ENCODE measurements around the gene TMBIM4. TPM values are rescaled to one million over a fixed set of nuclear protein-coding genes. Genes with fewer than 3 reads are reported as not detected.

The TMBIM4 gene
- total and polyA plus RNA-seq, 2 donors (not counting 3 experiments of a cell fraction or from before 2014, with no cell fraction given): 74.1 to 370 TPM

GRCh38 chr12:66187821-66188220 is 18.0 kb upstream of the TMBIM4 start:
- no peak overlapping the region for H2AFZ ChIP-seq (ENCODE audit: low read depth, low read length)
- FAIRE-seq (no peak), DNase-seq (ENCODE audit: low read depth, low spot score) (no peak)
- peaks cover 20% of the 10 kb centered on the region for H3K4me1 ChIP-seq (ENCODE audit: control insufficient read depth, extremely low read depth, insufficient read depth, low read length)
- no TSS peak for BruUV-seq (replicated peaks)
- no peak for TF ChIP-seq CTCF (IDR thresholded peaks at IDR 0.05; ENCODE audit: extremely low read depth in 1 of 2, insufficient read depth in 1 of 2, low read depth in 1 of 2, low read length in 2 of 2)
- TF ChIP-seq JUN (IDR thresholded peaks at IDR 0.05; ENCODE audit: borderline replicate concordance, insufficient read depth, insufficient read length, low read depth): no peak
- TF ChIP-seq POLR2AphosphoS5 (IDR thresholded peaks at IDR 0.05; ENCODE audit: insufficient read depth, low read depth, low read length): no peak
- TF ChIP-seq MYC (IDR thresholded peaks at IDR 0.05; ENCODE audit: low read depth, low read length): no peak
- TF ChIP-seq FOS (IDR thresholded peaks at IDR 0.05; ENCODE audit: borderline replicate concordance, insufficient read depth, low read length): no peak
- no peak for TF ChIP-seq GATA2 (IDR thresholded peaks at IDR 0.05; ENCODE audit: insufficient read depth, insufficient read length, low read depth, low read length)
- TF ChIP-seq POLR2A (IDR thresholded peaks at IDR 0.05; ENCODE audit: low read depth, low read length): no peak
- TF ChIP-seq, protein P1, sequence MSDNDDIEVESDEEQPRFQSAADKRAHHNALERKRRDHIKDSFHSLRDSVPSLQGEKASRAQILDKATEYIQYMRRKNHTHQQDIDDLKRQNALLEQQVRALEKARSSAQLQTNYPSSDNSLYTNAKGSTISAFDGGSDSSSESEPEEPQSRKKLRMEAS (IDR thresholded peaks at IDR 0.05; ENCODE audit: insufficient read depth, insufficient read length): no peak
- TF ChIP-seq EZH2 (IDR thresholded peaks at IDR 0.05; ENCODE audit: borderline replicate concordance, low read depth, low read length, severe bottlenecking): no peak
- H3K9me3 ChIP-seq (replicated peaks; ENCODE audit: control insufficient read depth, insufficient read depth, low read length): no peaks in the 10 kb centered on the region
- H3K36me3 ChIP-seq (ENCODE audit: control insufficient read depth in 2 of 2, extremely low read depth in 1 of 2, insufficient read depth in 2 of 2, low read length in 2 of 2): no peaks in the 10 kb centered on the region
- no peak overlapping the region for H3K9ac ChIP-seq (replicated peaks; ENCODE audit: extremely low read depth, insufficient read depth, low read length)
- CTCF ChIA-PET: no interaction called here
- no peaks in the 10 kb centered on the region for H3K79me2 ChIP-seq (ENCODE audit: control insufficient read depth, insufficient read depth, low read length)
- H3K4me2 ChIP-seq (ENCODE audit: insufficient read depth, low read length): no peak overlapping the region
- POLR2A ChIA-PET: no interaction called here
- no peaks in the 10 kb centered on the region for H3K9me1 ChIP-seq (replicated peaks; ENCODE audit: control insufficient read depth, extremely low read depth, insufficient read depth, low read length)
- peaks cover 3 to 4% of the 10 kb centered on the region in 2 experiments for H3K27me3 ChIP-seq (ENCODE audit: control insufficient read depth in 2 of 2, insufficient read depth in 2 of 2, low read length in 2 of 2)
- H3K4me3 ChIP-seq (replicated peaks in 1 of 3; ENCODE audit: insufficient read depth in 1 of 3, low read depth in 1 of 3, low read length in 3 of 3): no peak overlapping the region
- intact Hi-C loops (cut with micrococcal nuclease) (no loop called here), dilution Hi-C loops (cut with MboI; ENCODE audit: extremely low pct_ligation_motif_present, low sequenced_read_pairs) (no loop called here)
- H4K20me1 ChIP-seq (replicated peaks; ENCODE audit: control insufficient read depth, extremely low read depth, insufficient read depth, low read length): no peaks in the 10 kb centered on the region
- no peak overlapping the region for H3K27ac ChIP-seq (ENCODE audit: insufficient read depth, low read depth, low read length)
